DOHH2 (cell line): ENCODE data around the gene CDH4.

Experiments
- CTCF ChIP-seq: fragments of 200-600 bp; sonication (generic); IDR thresholded peaks from one replicate; pipeline ENCODE4 v1.5.1; 2014; ENCODE audit warnings: antibody characterized with exemption, mild to moderate bottlenecking, low read depth, low read length; ENCODE audit not compliant: poor library complexity, severe bottlenecking
- EZH2phosphoT487 ChIP-seq: fragments of 200-600 bp; sonication (generic); IDR thresholded peaks from 2 replicates; pipeline ENCODE4 v1.6.1; 2017; ENCODE audit warnings: borderline replicate concordance, mild to moderate bottlenecking, antibody characterized with exemption, low read length, moderate library complexity, mixed read lengths

- no peak for TF ChIP-seq CTCF
- no peak for TF ChIP-seq EZH2phosphoT487
Measured at GRCh38 chr20:61517419-61517818, 265.4 kb downstream of the CDH4 start.
